IMR-90 (cell line): ENCODE results near the gene SH3TC1. TPM values are rescaled to one million over a fixed set of nuclear protein-coding genes. Genes with fewer than 3 reads are reported as not detected.

Experiments
- ATAC-seq: fragments of 200-7000 bp; cut with Tn5 transposase; 2 replicates; pipeline ENCODE4 v1.9.1; 2020; ENCODE audit warnings: low read depth, mild to moderate bottlenecking, moderate library complexity
- BruUV-seq: library from RNA; stranded (reverse); fragments of 400-500 nt; replicated peaks from 2 replicates; lab custom pipeline; 2021; lab: Mats Ljungman, UMichigan
- CTCF ChIA-PET: fragments of 300-600 bp; formaldehyde crosslinking; extraction: SDS; loops from one replicate; lab custom pipeline; 2021; ENCODE audit warnings: antibody characterized with exemption; lab: Yijun Ruan, JAX
- POLR2A ChIA-PET: fragments of 300-600 bp; sonication (Branson Sonifier 250); formaldehyde crosslinking; loops from one replicate; lab custom pipeline; 2022; ENCODE audit warnings: antibody characterized with exemption; ENCODE audit not compliant: unreplicated experiment; lab: Charles Lee
- DNase-seq: peaks from one replicate; pipeline ENCODE4 v3.0.0; 2013
- H2AFZ ChIP-seq: replicated peaks from 2 replicates; pipeline ENCODE3; 2013; ENCODE audit warnings: low read length, mild to moderate bottlenecking; ENCODE audit not compliant: poor library complexity
- H2AK5ac ChIP-seq: 2 replicates; pipeline ENCODE4 v1.6.1; 2013; ENCODE audit warnings: low read depth, low read length, inconsistent platforms
- H2AK9ac ChIP-seq: replicated peaks from 2 replicates; pipeline ENCODE3; 2013; ENCODE audit warnings: mild to moderate bottlenecking, low read depth, low read length, moderate library complexity; ENCODE audit not compliant: poor library complexity
- H2BK120ac ChIP-seq: 2 replicates; pipeline ENCODE4 v1.6.1; 2013; ENCODE audit warnings: low read depth, low read length, inconsistent platforms
- H2BK15ac ChIP-seq: 3 replicates; pipeline ENCODE4 v1.6.1; 2013; ENCODE audit warnings: low read depth, low read length, inconsistent platforms
- H2BK20ac ChIP-seq: 2 replicates; pipeline ENCODE4 v1.6.1; 2013; ENCODE audit warnings: low read depth, mild to moderate bottlenecking, inconsistent platforms, low read length, moderate library complexity
- H2BK5ac ChIP-seq: 2 replicates; pipeline ENCODE4 v1.6.1; 2013; ENCODE audit warnings: mild to moderate bottlenecking, low read depth, low read length, inconsistent platforms; ENCODE audit not compliant: poor library complexity, severe bottlenecking
- H3K14ac ChIP-seq: replicated peaks from 2 replicates; pipeline ENCODE4 v1.6.1; 2013; ENCODE audit warnings: low read depth, low read length, inconsistent platforms
- H3K18ac ChIP-seq: 2 replicates; pipeline ENCODE4 v1.6.1; 2013; ENCODE audit warnings: low read depth, low read length, control low read depth
- H3K23ac ChIP-seq: 2 replicates; pipeline ENCODE4 v1.6.1; 2013; ENCODE audit warnings: low read depth, low read length, inconsistent platforms
- H3K27ac ChIP-seq: 2 replicates; pipeline ENCODE4 v1.5.1; 2013; ENCODE audit warnings: mild to moderate bottlenecking, control low read depth, low read length; ENCODE audit not compliant: insufficient read depth
- H3K27me3 ChIP-seq: 2 replicates; pipeline ENCODE4 v1.6.1; 2013; ENCODE audit warnings: low read length; ENCODE audit not compliant: control insufficient read depth, insufficient read depth
- H3K36me3 ChIP-seq: 2 replicates; pipeline ENCODE4 v1.6.1; 2013; ENCODE audit warnings: low read length, mixed read lengths; ENCODE audit not compliant: control insufficient read depth, insufficient read depth
- H3K4ac ChIP-seq: 2 replicates; pipeline ENCODE4 v1.6.1; 2013; ENCODE audit warnings: low read depth, low read length, inconsistent platforms
- H3K4me1 ChIP-seq: 2 replicates; pipeline ENCODE4 v1.6.1; 2013; ENCODE audit warnings: low read length, mixed read lengths; ENCODE audit not compliant: control insufficient read depth, insufficient read depth
- H3K4me2 ChIP-seq: 2 replicates; pipeline ENCODE4 v1.6.1; 2013; ENCODE audit warnings: low read depth, mild to moderate bottlenecking, control low read depth, low read length, moderate library complexity
- H3K4me3 ChIP-seq: 2 replicates; pipeline ENCODE4 v1.5.1; 2013; ENCODE audit warnings: low read depth, mild to moderate bottlenecking, control low read depth, low read length, moderate library complexity; ENCODE audit not compliant: insufficient read depth
- H3K56ac ChIP-seq: 2 replicates; pipeline ENCODE4 v1.6.1; 2013; ENCODE audit warnings: low read length, inconsistent platforms; ENCODE audit not compliant: insufficient read depth; ENCODE audit errors: extremely low read depth
- H3K79me1 ChIP-seq, 2 experiments: 2 replicates each; pipeline ENCODE4 v1.6.1; 2013; ENCODE audit warnings: low read length in 2 of 2, inconsistent platforms in 1 of 2, low read depth in 1 of 2
- H3K9ac ChIP-seq: 2 replicates; pipeline ENCODE4 v1.6.1; 2013; ENCODE audit warnings: low read depth, low read length, control low read depth
- H3K9me1 ChIP-seq: 2 replicates; pipeline ENCODE4 v1.6.1; 2013; ENCODE audit warnings: low read length, inconsistent platforms; ENCODE audit not compliant: insufficient read depth
- H3K9me3 ChIP-seq: 2 replicates; pipeline ENCODE4 v1.6.1; 2013; ENCODE audit warnings: low read length; ENCODE audit not compliant: control insufficient read depth, insufficient read depth
- H4K20me1 ChIP-seq: 2 replicates; pipeline ENCODE4 v1.6.1; 2013; ENCODE audit warnings: low read length, inconsistent platforms; ENCODE audit not compliant: insufficient read depth
- H4K5ac ChIP-seq: 2 replicates; pipeline ENCODE4 v1.6.1; 2013; ENCODE audit warnings: mild to moderate bottlenecking, low read depth, low read length, control low read depth
- H4K8ac ChIP-seq, 2 experiments: 2 replicates each; pipeline ENCODE4 v1.6.1; 2013; ENCODE audit warnings: low read depth in 2 of 2, low read length in 2 of 2, control low read depth in 1 of 2, inconsistent platforms in 1 of 2
- H4K91ac ChIP-seq: 2 replicates; pipeline ENCODE4 v1.6.1; 2013; ENCODE audit warnings: low read depth, low read length, inconsistent platforms; ENCODE audit not compliant: insufficient read depth
- BHLHE40 ChIP-seq: fragments of 150-350 bp; IDR thresholded peaks from 2 replicates; pipeline ENCODE4 v1.6.1; 2016; ENCODE audit warnings: mild to moderate bottlenecking, low read depth, low read length
- CHD1 ChIP-seq: IDR thresholded peaks from 2 replicates; pipeline ENCODE4 v1.6.1; 2012; ENCODE audit warnings: low read depth, low read length, improper control_type of control experiment
- MAZ ChIP-seq: IDR thresholded peaks from 2 replicates; pipeline ENCODE4 v1.6.1; 2012; ENCODE audit warnings: low read depth, mild to moderate bottlenecking, low read length, improper control_type of control experiment, moderate library complexity, borderline replicate concordance
- RCOR1 ChIP-seq: IDR thresholded peaks from 2 replicates; pipeline ENCODE4 v1.6.1; 2012; ENCODE audit warnings: mild to moderate bottlenecking, low read length, improper control_type of control experiment; ENCODE audit not compliant: insufficient replicate concordance
- WGBS, 2 experiments: methylation state at CpG; one replicate each; pipeline versions ENCODE4 v1.1.5 to v1.1.7; 2013; ENCODE audit warnings: missing lambda C conversion rate in 2 of 2; ENCODE audit not compliant: insufficient read length in 1 of 2; ENCODE audit errors: extremely low coverage in 2 of 2; 5-methylcytosine and 5-hydroxymethylcytosine counted together
- dilution Hi-C: fragments of 300-500 bp; cut with HindIII; formaldehyde crosslinking; loops from one replicate; pipeline ENCODE4 v1.14.3; 2018; ENCODE audit warnings: low sequenced_read_pairs; ENCODE audit not compliant: unreplicated experiment
- in situ Hi-C: fragments of 300-500 bp; cut with MboI; formaldehyde crosslinking; loops from 3 replicates; pipeline ENCODE4 v1.14.3; 2019; ENCODE audit warnings: low sequenced_read_pairs, inconsistent platforms, mixed read lengths
- intact Hi-C: fragments of 100-400 bp; cut with micrococcal nuclease; formaldehyde crosslinking; loops from 2 replicates; pipeline ENCODE4 v1.10.0; 2022
- polyA plus RNA-seq, 3 experiments: library from polyadenylated mRNA; depleted of rRNA; stranded (reverse); fragments of >200 nt; gene quantifications; 2 replicates each; pipeline ENCODE4 v1.2.3, GENCODE V29; 2012; ENCODE audit warnings: low replicate concordance in 1 of 3
- total RNA-seq: library from RNA; depleted of rRNA; stranded (reverse); fragments of >200 nt; gene quantifications from 2 replicates; pipeline ENCODE4 v1.2.3, GENCODE V29; 2012
- TF ChIP-seq, protein P1 (sequence below): fragments of 150-350 bp; IDR thresholded peaks from 2 replicates; pipeline ENCODE4 v1.6.1; 2016; ENCODE audit warnings: low read depth, mild to moderate bottlenecking, low read length, moderate library complexity, borderline replicate concordance
- TF ChIP-seq, protein P2 (sequence below): conservative IDR thresholded peaks from 2 replicates; pipeline ENCODE4 v1.5.1; 2012; ENCODE audit warnings: mild to moderate bottlenecking, low read depth, low read length, improper control_type of control experiment

SH3TC1 gene
- total and polyA plus RNA-seq, 2 of the 4 experiments (the other 2 are of a cell fraction), result 1.6 to 2.2 TPM

DNA sequence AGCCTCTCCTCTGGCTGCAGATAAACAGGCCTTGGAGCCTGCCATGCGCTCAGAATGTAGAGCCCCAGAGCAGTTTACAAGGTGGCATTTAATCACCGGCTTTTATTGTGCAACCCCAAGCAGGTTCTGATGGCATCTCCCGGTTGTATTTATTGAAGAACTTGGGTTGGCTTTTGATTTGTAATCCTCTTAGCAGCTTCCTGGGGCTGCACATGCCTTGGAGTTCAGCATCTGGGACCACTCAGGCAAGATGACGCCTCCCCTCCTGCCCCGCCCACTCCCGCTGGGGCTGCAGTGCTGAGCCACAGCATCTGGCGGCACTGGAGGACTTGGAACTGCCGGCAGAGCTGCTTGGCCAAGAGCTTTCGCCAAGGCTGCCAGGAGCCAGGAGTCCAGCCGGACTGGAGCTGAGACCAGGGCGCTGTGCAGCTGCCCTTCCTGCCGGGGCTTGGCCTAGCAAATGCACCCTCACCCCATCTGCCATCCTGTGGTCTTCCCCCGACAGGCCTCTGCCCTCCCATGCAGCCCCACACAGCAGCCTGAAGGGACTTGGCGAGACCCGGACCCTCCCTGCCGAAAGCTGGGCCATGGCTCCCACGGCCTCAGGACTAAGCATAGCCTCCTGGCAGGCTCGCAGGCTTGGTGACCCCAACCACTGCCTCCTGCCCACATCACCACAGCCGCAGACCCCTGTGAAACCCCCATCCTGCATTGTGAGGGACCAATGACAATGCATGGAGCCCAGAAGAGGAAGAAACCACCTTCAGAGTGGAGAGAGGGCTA, 75.9 kb downstream of the SH3TC1 start (continued):
- TF ChIP-seq, protein P1, sequence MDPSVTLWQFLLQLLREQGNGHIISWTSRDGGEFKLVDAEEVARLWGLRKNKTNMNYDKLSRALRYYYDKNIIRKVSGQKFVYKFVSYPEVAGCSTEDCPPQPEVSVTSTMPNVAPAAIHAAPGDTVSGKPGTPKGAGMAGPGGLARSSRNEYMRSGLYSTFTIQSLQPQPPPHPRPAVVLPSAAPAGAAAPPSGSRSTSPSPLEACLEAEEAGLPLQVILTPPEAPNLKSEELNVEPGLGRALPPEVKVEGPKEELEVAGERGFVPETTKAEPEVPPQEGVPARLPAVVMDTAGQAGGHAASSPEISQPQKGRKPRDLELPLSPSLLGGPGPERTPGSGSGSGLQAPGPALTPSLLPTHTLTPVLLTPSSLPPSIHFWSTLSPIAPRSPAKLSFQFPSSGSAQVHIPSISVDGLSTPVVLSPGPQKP, result no peak
- no peak for TF ChIP-seq RCOR1

DNA sequence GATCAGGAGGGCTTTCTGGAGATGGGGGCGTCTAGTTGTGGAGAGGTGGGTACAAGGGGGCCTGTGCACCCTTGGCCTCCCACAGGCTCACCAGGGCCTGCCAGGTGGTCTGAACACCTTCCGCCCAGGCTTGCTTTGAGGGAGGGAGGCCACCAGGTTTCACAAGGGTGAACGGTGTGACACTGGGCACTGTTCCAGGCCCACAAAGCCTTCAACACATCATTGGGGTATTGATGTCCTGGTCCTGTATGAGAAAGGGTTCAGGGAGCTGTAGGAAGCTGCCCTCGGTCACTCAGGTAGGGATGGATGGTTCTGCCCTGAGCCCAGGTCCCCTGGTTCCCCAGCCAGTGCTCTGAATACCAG, 76.4 kb downstream of the SH3TC1 start:
- Histone ChIP-seq H2BK5ac (no peak overlapping the region), H2AK9ac (peak overlapping the region; percentile 90), H3K9me1 (peaks cover 9% of the 10 kb centered on the region), H3K4me3 (no peak overlapping the region), H2BK120ac (peak overlapping the region; percentile 74), H4K5ac (no peak overlapping the region), H3K4me1 (peaks cover 41% of the 10 kb centered on the region), H4K20me1 (peaks cover 7% of the 10 kb centered on the region), H2AK5ac (peak overlapping the region; percentile 92), H3K9ac (no peak overlapping the region), H3K36me3 (no peaks in the 10 kb centered on the region), H3K4me2 (no peak overlapping the region), H2BK15ac (peak overlapping the region; percentile 65; the same call in 1 of the 3 replicates), H3K9me3 (no peaks in the 10 kb centered on the region), H3K56ac (no peak overlapping the region), H3K4ac (peak overlapping the region; percentile 59), H2AFZ (peak overlapping the region; percentile 47), H3K79me1 (peaks cover 4 to 42% of the 10 kb centered on the region in 2 experiments; a peak in 3 of 4 replicates), H3K23ac (no peak overlapping the region), H4K8ac (no peak overlapping the region), H4K91ac (peak overlapping the region; percentile 73), H3K27ac (no peak overlapping the region; the same call in 1 of the 2 replicates), H2BK20ac (peak overlapping the region; percentile 60; the same call in 1 of the 2 replicates), H3K27me3 (peaks cover 4% of the 10 kb centered on the region), H3K14ac (peak overlapping the region; percentile 62), H3K18ac (no peak overlapping the region; the same call in 1 of the 2 replicates)
- dilution Hi-C loops (no loop called here), in situ Hi-C loops (no loop called here), intact Hi-C loops (loop anchor here (1.0 to 5.0 kb wide), 2 partner anchors 77 to 128 kb away; no protein-coding TSS in a partner anchor)
- no TSS peak for BruUV-seq
- CTCF ChIA-PET, result interaction anchor here (0.6 to 2.6 kb wide), 10 partner anchors 9 to 128 kb away, joined by 3 to 10 read pairs (median 4); no protein-coding TSS in a partner anchor
- ATAC-seq (no peak), DNase-seq (no peak)
- TF ChIP-seq CHD1, result no peak
- no peak for TF ChIP-seq MAZ
- TF ChIP-seq BHLHE40, result no peak
- TF ChIP-seq, protein P2, sequence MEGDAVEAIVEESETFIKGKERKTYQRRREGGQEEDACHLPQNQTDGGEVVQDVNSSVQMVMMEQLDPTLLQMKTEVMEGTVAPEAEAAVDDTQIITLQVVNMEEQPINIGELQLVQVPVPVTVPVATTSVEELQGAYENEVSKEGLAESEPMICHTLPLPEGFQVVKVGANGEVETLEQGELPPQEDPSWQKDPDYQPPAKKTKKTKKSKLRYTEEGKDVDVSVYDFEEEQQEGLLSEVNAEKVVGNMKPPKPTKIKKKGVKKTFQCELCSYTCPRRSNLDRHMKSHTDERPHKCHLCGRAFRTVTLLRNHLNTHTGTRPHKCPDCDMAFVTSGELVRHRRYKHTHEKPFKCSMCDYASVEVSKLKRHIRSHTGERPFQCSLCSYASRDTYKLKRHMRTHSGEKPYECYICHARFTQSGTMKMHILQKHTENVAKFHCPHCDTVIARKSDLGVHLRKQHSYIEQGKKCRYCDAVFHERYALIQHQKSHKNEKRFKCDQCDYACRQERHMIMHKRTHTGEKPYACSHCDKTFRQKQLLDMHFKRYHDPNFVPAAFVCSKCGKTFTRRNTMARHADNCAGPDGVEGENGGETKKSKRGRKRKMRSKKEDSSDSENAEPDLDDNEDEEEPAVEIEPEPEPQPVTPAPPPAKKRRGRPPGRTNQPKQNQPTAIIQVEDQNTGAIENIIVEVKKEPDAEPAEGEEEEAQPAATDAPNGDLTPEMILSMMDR, result no peak
- POLR2A ChIA-PET, result no interaction called here
- WGBS, 2 experiments, result no CpG with 5 or more reads among the region's 4 CpGs
